HuH-7.5 (cell line): ENCODE data around the gene TM9SF3.
"Not testable (repeated sequence)": the region's sequence is repeated elsewhere in the genome, so short reads cannot be mapped to it uniquely, and the experiment has no call there.

Experiments used
- DNase-seq: peaks from one replicate; pipeline ENCODE4 v3.0.0; 2011; ENCODE audit warnings: low spot score

Gene TM9SF3

GRCh38 chr10:96568402-96568801 lies 18.4 kb downstream of the TM9SF3 start:
- no peak for DNase-seq

- DNase-seq: no peak
Observed at GRCh38 chr10:96565774-96566173, 21.0 kb downstream of the TM9SF3 start.

DNA sequence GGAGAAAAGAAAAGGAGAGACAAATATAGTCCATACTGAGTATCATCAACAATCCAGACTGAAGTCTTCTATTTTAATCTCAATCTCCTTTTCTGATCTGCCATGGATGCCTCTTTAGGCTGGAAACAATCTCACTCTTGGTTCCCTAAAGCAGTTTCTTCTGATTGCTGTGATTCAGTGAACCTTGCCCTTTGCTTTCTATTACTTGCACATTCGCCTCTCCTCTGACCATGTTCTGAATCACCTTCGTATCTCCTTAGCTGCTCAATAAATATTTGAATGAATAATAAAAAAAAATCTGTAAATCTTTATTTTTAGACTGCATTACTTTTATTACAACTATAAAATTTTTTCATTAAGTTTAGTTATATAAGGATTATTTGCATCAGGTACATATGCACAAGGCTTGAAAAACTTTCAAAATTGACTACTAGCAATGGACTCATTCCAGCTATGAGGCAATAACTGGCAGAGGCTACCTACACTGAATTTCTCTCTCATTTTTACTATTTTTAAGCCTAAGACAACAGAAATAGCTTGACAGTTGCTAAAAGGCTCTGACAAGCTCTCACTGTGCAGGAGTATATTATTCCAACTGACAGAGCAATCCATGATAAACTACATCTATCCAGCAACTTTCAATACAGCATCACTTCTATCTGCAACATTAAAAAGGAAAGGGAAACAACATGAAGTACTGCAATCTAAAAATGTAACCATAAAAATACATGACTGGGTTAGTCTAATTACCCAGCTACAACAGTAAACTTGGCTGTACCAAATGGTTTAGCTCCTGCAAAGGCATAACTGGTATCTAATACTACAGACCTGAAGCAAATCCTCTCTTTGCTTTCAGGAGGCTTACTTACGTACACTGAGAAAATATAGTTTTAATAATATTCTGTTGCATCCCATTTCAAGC lies 25.6 kb downstream of the TM9SF3 start:
- no peak for DNase-seq

DNA sequence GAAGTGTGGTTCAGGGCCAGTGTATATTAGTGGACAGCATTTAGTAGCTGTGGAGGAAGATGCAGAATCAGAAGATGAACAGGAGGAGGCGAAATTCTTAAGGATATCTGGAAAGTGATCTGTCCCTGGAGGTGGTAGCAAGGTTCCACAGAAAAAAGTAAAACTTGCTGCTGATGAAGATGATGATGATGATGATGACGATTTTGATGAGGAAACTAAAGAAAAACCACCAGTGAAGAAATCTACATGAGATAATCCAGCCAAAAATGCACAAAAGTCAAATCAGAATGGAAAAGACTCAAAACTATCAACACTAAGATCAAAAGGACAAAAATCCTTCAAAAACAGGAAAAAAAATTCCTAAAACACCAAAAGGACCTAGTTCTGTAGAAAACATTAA lies 26.3 kb downstream of the TM9SF3 start:
- DNase-seq: no peak

- DNase-seq: no peak
Observed at GRCh38 chr10:96556003-96556402, 30.8 kb downstream of the TM9SF3 start.

DNA sequence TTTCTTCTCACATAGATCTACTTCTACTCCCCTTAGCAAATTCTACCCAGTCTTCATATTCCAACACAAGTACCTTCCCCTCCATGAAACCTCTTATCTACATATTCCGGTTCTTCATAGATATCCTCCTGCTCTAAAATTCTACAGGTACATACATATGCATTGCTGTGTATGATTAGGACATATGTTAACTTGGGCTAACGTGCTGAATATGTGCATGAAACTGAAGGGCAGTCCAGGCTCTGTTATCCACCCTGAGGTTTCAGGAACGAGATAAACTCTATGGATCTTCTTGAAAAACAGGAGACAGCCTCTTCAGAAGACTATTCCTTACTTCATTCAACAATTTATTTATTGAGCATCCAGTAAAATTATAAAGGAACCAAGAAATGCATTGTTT lies 31.5 kb downstream of the TM9SF3 start:
- no peak for DNase-seq

- no peak for DNase-seq
Observed at GRCh38 chr10:96548589-96548988, 38.2 kb downstream of the TM9SF3 start.

DNA sequence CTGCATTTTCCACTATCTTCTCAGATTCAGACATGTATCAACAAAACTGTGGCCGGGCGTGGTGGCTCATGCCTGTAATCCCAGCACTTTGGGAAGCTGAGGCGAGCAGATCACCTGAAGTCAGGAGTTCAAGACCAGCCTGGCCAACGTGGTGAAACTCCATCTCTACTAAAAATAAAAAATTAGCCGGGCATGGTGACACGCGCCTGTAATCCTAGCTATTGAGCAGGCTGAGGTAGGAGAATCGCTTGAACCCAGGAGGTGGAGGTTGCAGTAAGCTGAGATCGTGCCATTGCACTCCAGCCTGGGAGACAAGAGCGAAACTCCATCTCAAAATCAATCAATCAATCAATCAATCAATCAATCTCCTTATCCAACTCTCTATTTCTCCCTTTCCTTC lies 41.3 kb downstream of the TM9SF3 start:
- DNase-seq: not testable (repeated sequence)

- no peak for DNase-seq
Observed at GRCh38 chr10:96541921-96542320, 44.9 kb downstream of the TM9SF3 start.

DNA sequence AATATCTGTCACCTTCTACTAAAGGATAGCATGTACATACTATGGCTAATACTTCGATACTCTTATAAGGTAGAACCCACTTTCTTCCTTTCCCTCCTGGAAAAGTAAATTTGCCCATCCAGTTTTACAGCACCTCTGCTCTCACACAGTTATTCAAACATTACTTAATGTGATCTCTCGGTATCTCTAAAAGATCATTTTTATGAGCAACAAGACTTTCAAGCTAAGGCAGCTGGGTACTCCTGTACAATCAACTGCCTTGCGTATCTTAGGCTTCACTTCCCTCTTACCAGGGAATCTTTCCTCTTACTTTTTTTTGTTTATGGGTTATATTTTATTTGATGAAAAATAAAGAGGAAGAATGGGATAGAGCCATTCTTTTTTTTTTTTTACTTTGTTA lies 46.6 kb downstream of the TM9SF3 start:
- DNase-seq: no peak

- DNase-seq: no peak
Observed at GRCh38 chr10:96538683-96539082, 48.1 kb downstream of the TM9SF3 start.

DNA sequence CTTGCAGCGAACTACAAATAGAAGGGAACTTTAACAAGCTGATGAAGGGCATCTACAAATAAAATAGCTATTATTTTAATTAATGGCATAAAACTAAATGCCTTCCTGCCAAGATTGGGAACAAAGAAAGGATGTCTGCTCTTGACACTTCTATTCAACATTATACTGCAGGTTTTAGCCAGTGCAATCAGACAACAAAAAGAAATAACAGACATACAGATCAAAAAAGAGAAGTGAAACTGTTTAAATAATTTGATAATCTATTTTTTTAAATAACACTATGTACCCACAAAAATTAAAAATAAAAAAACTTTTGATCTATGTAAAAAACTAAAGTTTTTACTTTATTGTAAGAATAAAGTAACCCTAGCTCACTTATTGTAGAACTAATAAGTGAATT lies 50.7 kb downstream of the TM9SF3 start:
- no peak for DNase-seq

GRCh38 chr10:96532523-96532922 lies 54.3 kb downstream of the TM9SF3 start:
- no peak for DNase-seq

- no peak for DNase-seq
Observed at GRCh38 chr10:96529634-96530279, 57.1 kb downstream of the TM9SF3 start.

GRCh38 chr10:96524741-96525140 lies 62.1 kb downstream of the TM9SF3 start:
- DNase-seq: no peak

DNA sequence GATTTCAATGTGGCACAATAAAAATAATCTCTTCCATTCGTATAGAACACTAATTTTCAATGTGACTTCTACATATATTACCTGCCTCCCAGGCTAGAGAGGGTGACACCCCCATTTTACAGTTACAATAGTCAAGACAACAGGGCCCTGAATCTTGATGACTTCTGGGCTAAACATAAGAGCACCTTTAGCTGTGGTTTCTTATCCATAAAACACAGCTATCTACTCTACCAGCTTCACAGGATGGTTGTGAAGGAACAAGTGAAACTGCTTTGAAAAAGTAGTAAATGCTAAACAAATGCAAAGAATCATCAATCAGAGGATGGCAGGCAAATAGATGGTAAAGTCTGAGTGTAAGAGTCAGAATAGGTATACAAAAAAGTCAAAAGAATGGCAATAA lies 69.5 kb downstream of the TM9SF3 start:
- DNase-seq: no peak

DNA sequence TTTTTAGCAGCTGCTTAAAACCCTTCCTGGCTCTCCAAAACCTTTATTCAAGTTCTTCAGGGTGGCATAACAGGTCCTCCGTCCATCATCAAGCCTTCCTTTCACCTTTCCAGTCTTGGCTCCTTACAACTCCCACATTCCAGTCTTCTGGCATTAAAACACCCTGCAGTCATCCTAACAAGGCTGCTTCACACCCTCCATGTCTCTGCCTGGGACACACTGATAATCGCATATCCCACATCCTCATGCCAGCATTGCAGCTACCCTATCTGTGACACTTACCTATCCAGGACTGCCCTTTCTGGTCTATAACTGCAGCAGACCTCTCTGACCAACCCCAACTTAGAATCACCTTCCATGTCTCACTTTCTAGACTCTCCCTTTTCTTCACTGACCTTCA lies 70.5 kb downstream of the TM9SF3 start:
- no peak for DNase-seq

GRCh38 chr10:96513698-96514561 lies 72.9 kb downstream of the TM9SF3 start, which contains the start of gene TLL2:
Gene TLL2 (minus strand): TSS chr10:96513926. CDS start chr10:96513685, 241 bp downstream.
- peak; percentile 79 for DNase-seq

DNA sequence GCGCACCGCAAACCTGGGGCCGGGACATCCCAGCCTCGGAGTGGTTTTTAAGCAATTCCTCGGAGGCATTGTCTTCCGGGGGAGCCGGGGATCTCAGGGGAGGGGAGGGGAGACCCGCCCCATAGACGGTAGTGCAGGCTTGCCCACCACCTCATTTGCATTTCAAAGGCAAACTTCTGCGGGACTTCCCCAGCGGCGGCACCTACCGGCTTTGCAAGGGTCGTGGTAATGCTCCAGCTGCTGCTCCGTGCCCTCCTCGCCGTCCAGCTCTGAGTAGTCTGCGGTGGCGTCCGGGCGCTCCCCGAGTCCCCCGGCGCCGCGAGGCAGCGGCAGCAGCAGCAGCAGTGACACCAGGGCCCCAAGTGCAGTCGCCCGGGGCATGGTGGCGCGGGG lies 73.5 kb downstream of the TM9SF3 start:
- no peak for DNase-seq

DNA sequence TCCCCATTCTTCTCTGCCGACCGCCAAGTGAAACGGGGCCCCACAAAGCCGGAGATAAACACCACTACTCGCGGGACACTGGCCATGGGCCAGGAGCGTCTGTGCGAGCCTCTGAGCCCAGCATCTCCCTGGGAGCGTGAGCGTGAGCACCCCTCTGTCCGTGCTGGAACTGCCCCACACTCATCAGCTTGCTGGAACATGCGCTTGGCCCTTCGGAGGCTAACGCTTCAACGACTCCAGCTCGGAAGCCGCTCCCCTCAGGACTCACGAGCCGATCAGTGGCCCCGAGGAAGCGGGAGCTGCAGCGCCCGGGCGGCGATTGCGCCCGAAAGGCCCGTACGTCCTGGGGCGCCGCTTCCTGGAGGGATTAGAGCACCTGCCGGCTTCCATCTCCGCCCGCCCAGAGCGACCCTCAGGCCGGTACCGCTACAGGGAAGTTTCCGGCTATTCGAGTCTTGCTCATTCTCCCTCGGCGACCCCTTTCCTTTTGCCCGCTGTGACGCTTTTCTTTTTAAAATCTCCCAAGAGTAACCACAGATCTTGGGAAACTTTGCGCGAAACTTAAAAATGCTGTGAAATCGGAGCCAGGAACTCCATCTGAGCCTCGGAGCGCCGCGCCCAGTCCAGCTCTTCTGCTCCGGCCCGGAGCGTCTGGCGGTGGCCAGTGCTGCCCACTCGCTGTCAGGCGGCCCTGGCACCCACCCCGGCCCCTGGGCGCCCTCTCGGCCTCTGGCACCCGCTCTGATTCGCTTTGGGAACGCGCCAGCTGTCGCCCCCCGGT lies 74.1 kb downstream of the TM9SF3 start:
- DNase-seq: peak; percentile 27
